HG02642 (cell line): ENCODE data around the gene POLD1.

Experiments used
- ATAC-seq: cut with Tn5 transposase; IDR thresholded peaks from one replicate; pipeline ENCODE4 v1.9.1; 2021; ENCODE audit warnings: mild to moderate bottlenecking; ENCODE audit not compliant: unreplicated experiment, poor library complexity

The POLD1 gene

DNA sequence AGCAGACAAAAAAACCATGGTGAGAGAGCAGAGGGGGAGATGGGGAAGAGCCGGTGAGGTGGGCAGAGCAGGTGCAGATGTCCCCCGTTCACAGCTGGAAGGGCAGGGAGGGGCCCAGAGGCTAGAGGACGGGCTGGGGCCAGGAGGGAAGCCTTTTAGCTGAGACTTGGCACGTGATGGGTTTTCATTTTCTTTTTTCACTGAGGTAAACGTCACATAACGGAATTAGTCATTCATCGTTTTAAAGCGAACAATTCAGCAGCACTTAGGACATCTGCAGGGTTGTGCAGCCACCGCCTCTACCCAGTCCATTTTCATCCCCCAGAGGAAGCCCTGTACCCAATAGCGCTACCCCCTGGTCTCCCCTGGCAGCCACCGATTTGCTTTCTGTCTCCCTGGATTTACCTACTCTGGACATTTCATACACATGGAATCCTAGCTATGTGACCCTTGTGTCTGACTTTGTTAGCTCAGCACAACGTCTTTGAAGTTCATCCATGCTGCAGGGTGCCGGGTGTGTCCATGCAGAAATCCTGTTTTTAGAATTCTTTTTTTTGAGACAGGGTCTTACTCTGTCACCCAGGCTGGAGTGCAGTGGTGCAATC is 76.1 kb downstream of the POLD1 start:
- ATAC-seq = peak; percentile 56

DNA sequence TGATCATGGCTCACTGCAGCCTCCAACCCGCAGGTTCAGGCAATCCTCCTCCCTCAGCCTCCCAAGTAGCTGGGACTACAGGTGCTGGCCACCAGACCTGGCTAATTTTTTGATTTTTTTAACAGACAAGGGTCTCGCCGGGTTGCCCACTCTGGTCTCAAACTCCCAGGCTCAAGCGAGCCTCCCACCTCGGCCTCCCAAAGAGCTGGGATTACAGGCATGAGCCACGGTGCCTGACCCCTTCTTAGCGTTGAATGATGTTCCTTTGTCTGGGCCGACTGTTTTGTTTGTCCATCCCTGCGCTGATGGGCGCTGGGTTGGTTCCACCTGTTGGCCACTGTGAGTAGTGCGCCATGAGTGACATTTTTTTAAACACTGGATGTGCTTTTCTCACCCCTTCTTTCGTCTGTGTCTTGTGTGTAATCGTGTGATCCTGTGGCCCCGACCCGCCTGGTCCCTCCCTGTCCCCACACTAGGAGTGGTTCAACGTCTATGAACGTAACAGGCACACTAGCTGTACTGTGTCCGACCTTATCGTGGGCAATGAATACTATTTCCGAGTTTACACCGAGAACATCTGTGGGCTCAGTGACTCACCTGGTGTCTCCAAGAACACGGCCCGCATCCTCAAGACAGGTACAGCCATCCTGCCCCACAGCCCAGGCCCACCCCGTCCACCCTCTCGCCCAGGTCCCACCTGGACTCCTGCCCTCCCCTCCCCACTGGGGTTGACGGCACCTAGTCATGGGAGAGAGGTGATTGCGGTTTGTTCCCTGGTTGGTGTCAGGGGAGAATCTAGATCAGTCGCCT is 77.1 kb downstream of the POLD1 start:
- peak; percentile 56 for ATAC-seq

DNA sequence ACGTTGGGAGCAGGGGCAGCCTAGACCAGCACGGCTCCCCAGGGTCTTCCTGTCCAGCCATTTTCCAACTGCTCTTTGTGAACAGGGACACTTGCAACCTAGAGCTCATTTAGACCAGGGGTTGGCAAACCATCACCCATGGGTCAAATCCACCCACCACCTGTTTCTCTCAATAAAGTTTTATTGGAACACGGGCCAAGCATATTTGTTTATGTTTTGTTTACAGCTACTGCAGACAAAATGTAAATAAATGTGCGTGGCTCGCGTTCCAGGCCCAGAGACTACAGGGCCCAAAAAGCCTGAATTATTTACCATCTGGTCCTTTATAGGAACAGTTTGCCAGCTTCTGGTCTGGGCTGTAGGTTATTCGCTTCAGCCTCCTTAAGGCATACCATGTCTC is 78.8 kb downstream of the POLD1 start:
- no peak for ATAC-seq

DNA sequence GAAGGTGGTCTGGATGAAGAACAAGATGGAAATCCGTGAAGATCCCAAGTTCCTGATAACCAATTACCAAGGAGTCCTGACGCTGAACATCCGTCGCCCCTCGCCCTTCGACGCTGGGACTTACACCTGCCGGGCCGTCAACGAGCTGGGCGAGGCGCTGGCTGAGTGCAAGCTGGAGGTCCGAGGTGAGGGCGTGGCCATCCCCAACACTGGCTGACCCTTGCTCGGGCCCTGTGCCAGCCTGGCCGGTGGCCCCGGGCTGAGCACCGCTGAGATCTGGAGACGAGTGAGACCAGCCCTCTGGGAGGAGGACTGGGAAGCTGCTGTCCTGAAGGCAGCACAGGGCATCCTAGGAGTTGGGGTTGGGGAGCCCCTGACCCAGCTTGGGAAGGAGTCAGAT is 80.2 kb downstream of the POLD1 start:
- no peak for ATAC-seq

DNA sequence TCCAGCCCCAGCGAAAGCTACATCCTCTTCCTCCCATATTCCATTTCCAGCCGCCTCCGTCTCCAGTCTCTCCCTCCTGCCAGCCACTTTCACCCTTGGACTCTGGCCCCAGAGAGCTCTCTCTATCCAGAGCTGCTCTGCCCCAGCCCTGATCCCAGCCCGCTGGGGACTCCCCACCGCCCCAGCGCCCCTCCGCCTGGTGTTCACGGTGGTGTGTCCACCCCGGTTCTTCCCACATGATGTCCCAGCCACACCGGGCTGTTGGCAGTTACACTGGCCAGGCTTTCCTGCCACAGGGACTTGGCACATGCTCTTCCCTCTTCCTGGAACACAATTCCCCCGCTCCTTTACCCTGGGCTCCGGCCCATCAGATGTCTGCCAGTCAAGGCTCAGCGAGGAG is 80.9 kb downstream of the POLD1 start:
- ATAC-seq = no peak

DNA sequence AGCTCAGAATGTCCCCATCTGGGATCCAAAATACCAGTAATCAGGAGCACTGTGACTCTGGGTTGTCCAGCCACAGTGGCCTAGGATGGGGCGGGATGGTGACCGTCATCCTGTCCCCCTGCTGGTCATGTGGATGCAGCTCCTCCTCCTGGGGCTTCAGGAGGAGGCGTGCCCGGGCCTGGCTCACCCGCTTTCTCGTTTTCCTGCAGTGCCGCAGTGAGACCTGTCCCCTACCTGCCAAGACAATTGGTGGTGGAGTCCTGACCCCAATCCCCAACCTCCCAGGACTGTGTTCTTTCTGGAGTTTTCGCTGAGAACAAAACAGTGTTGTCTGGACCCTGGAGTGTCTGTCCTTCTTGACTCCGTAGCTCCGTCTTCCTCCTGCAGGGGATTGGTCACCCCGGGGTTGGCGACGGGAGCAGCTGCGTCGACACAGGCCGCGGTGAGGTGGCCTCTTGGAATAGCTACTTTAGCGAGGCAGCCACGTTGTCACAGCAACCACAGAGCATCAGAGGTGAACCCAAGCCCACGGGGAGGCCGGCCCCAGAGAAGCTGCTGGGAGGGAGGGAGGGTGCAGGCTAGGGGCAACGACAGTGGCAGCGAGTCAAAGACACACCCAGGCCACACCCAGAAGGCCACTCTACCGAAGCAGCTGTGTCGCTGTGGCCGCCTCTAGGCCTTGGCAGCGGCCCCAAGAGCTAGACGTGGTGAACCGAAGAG is 82.0 kb downstream of the POLD1 start:
- no peak for ATAC-seq

DNA sequence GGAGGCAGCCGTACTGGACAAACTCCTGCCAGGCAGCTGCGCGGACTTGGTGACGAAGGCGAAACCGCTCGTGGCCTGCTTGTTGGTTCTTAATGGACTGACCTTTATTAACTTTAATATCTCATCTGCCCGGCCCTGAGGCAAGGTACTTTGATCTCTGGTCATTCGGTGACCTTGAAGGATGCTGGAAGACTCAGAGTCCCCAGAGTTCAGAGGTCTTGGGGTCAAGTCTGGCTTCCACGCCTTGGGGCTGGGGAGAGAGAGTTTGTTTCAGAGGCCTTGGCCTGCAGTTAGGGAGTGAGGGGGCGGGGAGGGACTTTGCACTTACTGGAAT is 82.5 kb downstream of the POLD1 start:
- ATAC-seq = no peak

DNA sequence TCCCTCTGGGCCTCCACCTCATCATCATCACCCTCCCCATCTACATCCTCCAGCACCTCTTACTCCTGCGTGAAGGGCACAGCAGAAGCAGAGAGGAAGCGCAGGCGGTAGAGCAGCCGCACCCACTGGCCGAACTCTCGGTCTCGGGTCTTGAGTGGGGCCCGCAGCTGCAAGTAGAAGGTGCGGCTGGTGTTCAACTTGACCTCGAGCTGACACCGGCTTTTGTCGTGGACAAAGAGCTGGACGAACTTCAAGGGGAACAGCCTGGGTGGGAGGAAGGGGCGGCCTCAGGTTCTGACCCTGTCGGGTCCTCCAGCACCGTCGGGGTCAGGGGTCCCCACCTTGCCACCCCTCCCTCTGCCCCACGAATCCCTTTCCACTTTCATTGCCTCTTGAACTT is 83.4 kb downstream of the POLD1 start:
- ATAC-seq = no peak
